HepG2 (cell line): ENCODE data around the gene ALDH3B1. TPM values are rescaled to one million over a fixed set of nuclear protein-coding genes. Genes with fewer than 3 reads are reported as not detected.
A peak's percentile ranks its signal among the peaks of the same experiment; 100 is the strongest.

Experiments
- AHDC1 ChIP-seq: sonication (generic); formaldehyde crosslinking; IDR thresholded peaks from 2 replicates; pipeline ENCODE4 v1.5.1; 2020; ENCODE audit warnings: mild to moderate bottlenecking, missing genetic modification reagents, borderline replicate concordance
- CREBL2 ChIP-seq: sonication (generic); formaldehyde crosslinking; IDR thresholded peaks from 2 replicates; pipeline ENCODE4 v1.8.1; 2023; ENCODE audit warnings: missing genetic modification reagents, mild to moderate bottlenecking, borderline replicate concordance
- DR1 ChIP-seq: sonication (generic); formaldehyde crosslinking; IDR thresholded peaks from 2 replicates; pipeline ENCODE4 v1.8.0; 2021; ENCODE audit warnings: mild to moderate bottlenecking, missing genetic modification reagents, inconsistent platforms
- EED ChIP-seq: sonication (generic); formaldehyde crosslinking; IDR thresholded peaks from 2 replicates; pipeline ENCODE4 v1.5.0; 2020; ENCODE audit warnings: mild to moderate bottlenecking, missing genetic modification reagents
- HOXA5 ChIP-seq: sonication (generic); formaldehyde crosslinking; IDR thresholded peaks from 2 replicates; pipeline ENCODE4 v1.4.0; 2020; ENCODE audit warnings: missing genetic modification reagents
- MAFK ChIP-seq, 2 experiments: IDR thresholded peaks in 1 of 2; conservative IDR thresholded peaks in 1 of 2; 2 replicates each; pipeline ENCODE4 v1.6.1; 2011; ENCODE audit warnings: improper control_type of control experiment in 2 of 2, low read length in 2 of 2
- MTA1 ChIP-seq: sonication (generic); formaldehyde crosslinking; IDR thresholded peaks from 2 replicates; pipeline ENCODE4 v1.4.0; 2020; ENCODE audit warnings: missing genetic modification reagents, mild to moderate bottlenecking, borderline replicate concordance
- POLR2AphosphoS5 ChIP-seq: IDR thresholded peaks from 2 replicates; pipeline ENCODE4 v1.6.1; 2012; ENCODE audit warnings: low read depth, low read length
- SP2 ChIP-seq: sonication (generic); formaldehyde crosslinking; IDR thresholded peaks from 2 replicates; pipeline ENCODE4 v1.5.1; 2020; ENCODE audit warnings: mild to moderate bottlenecking, missing genetic modification reagents
- SRSF1 ChIP-seq: fragments of 200-400 bp; formaldehyde crosslinking; optimal IDR thresholded peaks from 2 replicates; pipeline ENCODE3; 2017; ENCODE audit warnings: mild to moderate bottlenecking, low read depth, low read length, moderate library complexity
- SSRP1 ChIP-seq: IDR thresholded peaks from 2 replicates; pipeline ENCODE4 v1.6.1; 2016; ENCODE audit warnings: control low read depth
- STAG1 ChIP-seq: sonication (generic); formaldehyde crosslinking; IDR thresholded peaks from 2 replicates; pipeline ENCODE4 v1.4.0; 2020; ENCODE audit warnings: missing genetic modification reagents
- ZFP36L1 ChIP-seq: sonication (generic); formaldehyde crosslinking; IDR thresholded peaks from 2 replicates; pipeline ENCODE4 v1.8.0; 2022; ENCODE audit warnings: mild to moderate bottlenecking, missing genetic modification reagents, moderate library complexity
- ZGPAT ChIP-seq: IDR thresholded peaks from 2 replicates; pipeline ENCODE4 v1.6.1; 2016; ENCODE audit warnings: mild to moderate bottlenecking
- ZKSCAN1 ChIP-seq: fragments of 150-350 bp; IDR thresholded peaks from 2 replicates; pipeline ENCODE4 v1.6.1; 2014; ENCODE audit warnings: low read length
- ZNF121 ChIP-seq: sonication (generic); formaldehyde crosslinking; IDR thresholded peaks from 2 replicates; pipeline ENCODE4 v1.5.0; 2020; ENCODE audit warnings: mild to moderate bottlenecking, missing genetic modification reagents
- ZNF296 ChIP-seq: sonication (generic); formaldehyde crosslinking; conservative IDR thresholded peaks from 2 replicates; pipeline ENCODE4 v1.5.0; 2020; ENCODE audit warnings: mild to moderate bottlenecking, missing genetic modification reagents
- ZNF317 ChIP-seq: sonication (generic); formaldehyde crosslinking; IDR thresholded peaks from 2 replicates; pipeline ENCODE4 v1.5.0; 2020; ENCODE audit warnings: mild to moderate bottlenecking, missing genetic modification reagents
- ZNF768 ChIP-seq: sonication (generic); formaldehyde crosslinking; IDR thresholded peaks from 2 replicates; pipeline ENCODE4 v1.4.0; 2020; ENCODE audit warnings: missing genetic modification reagents
- polyA plus RNA-seq, 8 experiments: library from polyadenylated mRNA; depleted of rRNA in 3 of 8; stranded (reverse) in 7 of 8; unstranded in 1 of 8; fragments of >200 nt; fragmentation: Illumina TruSeq in 4 of 8; extraction: Trizol in 4 of 8; gene quantifications; 2 replicates each; pipeline versions ENCODE4 v1.2.1 to v1.2.3, GENCODE V29; 2011 to 2016; ENCODE audit warnings: low read depth in 4 of 8, missing spikeins in 1 of 8, mixed read lengths in 1 of 8; ENCODE audit not compliant: insufficient read depth in 1 of 8
- total RNA-seq, 5 experiments: library from RNA; depleted of rRNA; stranded (reverse); fragments of >200 nt; fragmentation: Illumina TruSeq; extraction: Trizol; gene quantifications; 2 replicates each; pipeline ENCODE4 v1.2.3, GENCODE V29; 2016; ENCODE audit warnings: low read depth in 1 of 5

Gene ALDH3B1
- total and polyA plus RNA-seq, 2 of the 13 experiments (the other 11 are each of a cell fraction or from before 2014, with no cell fraction given), result 4.0 to 6.7 TPM

- TF ChIP-seq AHDC1 (CRISPR knock-in tag) (0 out of 2 replicates have a peak, but pooled peaks have one; percentile 24), MTA1 (CRISPR knock-in tag) (0 out of 2 replicates have a peak, but pooled peaks have one; percentile 45), ZGPAT (peak; percentile 59; the same call in 1 of the 2 replicates), CREBL2 (CRISPR knock-in tag) (0 out of 2 replicates have a peak, but pooled peaks have one; percentile 56), ZNF317 (CRISPR knock-in tag) (0 out of 2 replicates have a peak, but pooled peaks have one; percentile 28), MAFK (conservative IDR thresholded peaks at IDR 0.05 in 1 of 2, IDR thresholded peaks at IDR 0.05 in 1 of 2; ENCODE audit: low read length in 2 of 2) (no peak), ZFP36L1 (CRISPR knock-in tag) (no peak), STAG1 (CRISPR knock-in tag) (0 out of 2 replicates have a peak, but pooled peaks have one; percentile 15), SRSF1 (peak; percentile 13), SSRP1 (no peak), EED (peak; percentile 30; the same call in 1 of the 2 replicates), ZNF768 (CRISPR knock-in tag) (peak; percentile 71; the same call in 1 of the 2 replicates), ZNF121 (CRISPR knock-in tag) (0 out of 2 replicates have a peak, but pooled peaks have one; percentile 8), ZKSCAN1 (no peak), SP2 (CRISPR knock-in tag) (peak; percentile 90), POLR2AphosphoS5 (peak; percentile 79), DR1 (CRISPR knock-in tag) (peak; percentile 58; the same call in 1 of the 2 replicates), HOXA5 (CRISPR knock-in tag) (peak; percentile 78; the same call in 1 of the 2 replicates), ZNF296 (CRISPR knock-in tag) (no peak)
Observed at GRCh38 chr11:68030318-68031143, 20.4 kb downstream of the ALDH3B1 start, which contains the start of gene NDUFS8 (continued).
